Hematopoietic multipotent progenitor cell treated with erythropoietin and hydrocortisone succinate and interleukin-3 and kit ligand, for 15 days (in vitro differentiated cells): ENCODE data around the gene SLC12A7.
"Not testable (repeated sequence)": the region's sequence is repeated elsewhere in the genome, so short reads cannot be mapped to it uniquely, and the experiment has no call there.

ENCODE experiments used
- DNase-seq: peaks from one replicate; pipeline ENCODE4 v3.0.0-alpha.2; 2015; ENCODE audit warnings: low spot score

SLC12A7 gene

DNA sequence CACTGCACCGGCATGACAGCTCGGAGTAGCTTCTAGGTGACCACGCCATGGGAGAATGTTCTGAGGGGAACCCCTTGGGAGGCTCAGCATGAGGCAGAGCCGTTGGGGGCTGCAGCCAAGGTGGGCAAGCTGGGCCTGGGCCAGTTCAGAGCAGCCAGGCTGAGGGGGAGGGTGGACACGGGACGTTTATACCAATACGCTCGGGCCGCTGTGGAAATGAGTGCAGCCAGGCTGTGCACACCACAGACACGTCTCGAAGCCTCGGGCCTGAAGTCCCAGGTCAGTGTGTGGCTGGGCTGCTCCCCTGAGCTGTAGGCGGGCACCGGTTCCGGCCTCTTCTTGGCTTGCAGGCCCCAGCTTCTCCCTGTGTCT is 28.9 kb upstream of the SLC12A7 start:
- DNase-seq = no peak

GRCh38 chr5:1140171-1140817 is 28.4 kb upstream of the SLC12A7 start:
- DNase-seq = peak; percentile 76

GRCh38 chr5:1139331-1140170 is 27.7 kb upstream of the SLC12A7 start:
- no peak for DNase-seq

DNA sequence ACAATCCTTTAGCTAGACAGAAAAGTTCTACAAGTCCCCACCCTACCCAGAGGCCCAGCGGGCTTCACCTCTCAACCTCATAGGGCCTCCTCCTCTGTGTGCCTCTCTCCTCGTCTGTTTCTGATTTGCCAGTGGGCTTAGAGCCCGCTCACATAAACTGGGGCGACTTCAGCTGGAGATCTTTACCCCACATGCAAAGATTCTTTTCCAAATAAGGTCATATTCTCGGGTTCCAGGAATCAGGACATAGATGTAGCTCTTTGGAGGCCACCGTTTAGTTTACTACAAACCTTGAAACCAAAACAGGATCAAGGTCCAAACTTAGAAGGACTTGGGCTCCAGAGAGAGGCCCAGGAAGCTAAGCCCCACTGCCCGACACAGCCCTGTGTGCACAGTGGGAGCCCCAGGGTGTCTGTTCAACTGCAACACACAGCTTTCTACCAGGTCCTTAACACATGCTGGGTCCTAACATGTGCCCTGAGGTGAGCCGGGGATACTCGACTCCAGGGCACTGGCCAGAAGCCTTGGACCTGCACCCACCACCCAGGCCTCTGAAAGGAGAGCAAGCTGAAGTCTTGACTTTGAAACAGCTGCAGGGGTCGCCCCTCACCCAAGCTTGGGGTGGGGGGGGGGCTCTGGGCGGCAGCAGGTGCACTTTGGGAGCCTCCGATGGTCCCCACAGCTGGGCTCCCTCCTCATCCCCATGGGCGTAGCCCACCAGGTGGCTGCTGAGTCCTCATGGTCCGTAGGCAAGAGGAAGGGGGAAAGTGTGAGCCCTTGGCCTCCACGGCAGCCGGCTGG is 26.8 kb upstream of the SLC12A7 start:
- no peak for DNase-seq

- peak; percentile 50 for DNase-seq
These were observed 25.9 kb upstream of the SLC12A7 start for GRCh38 chr5:1137567-1138444.

DNA sequence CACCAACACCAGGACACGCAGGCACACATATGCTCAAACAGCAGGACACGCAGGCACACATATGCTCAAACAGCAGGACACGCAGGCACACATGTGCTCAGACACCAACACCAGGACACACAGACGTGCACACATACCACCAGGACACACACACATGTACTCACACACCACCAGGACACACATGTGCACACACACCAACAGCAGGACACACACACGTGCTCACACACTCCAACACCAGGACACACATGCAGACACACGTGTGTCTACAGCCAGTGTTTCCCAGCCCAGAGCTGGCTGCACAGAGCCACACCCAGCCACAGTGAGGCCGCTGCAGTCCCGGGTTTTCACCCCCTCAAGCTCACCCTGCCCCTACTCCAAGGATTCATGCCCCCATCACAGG is 25.0 kb upstream of the SLC12A7 start:
- no peak for DNase-seq

GRCh38 chr5:1135696-1136525 is 24.0 kb upstream of the SLC12A7 start:
- DNase-seq = no peak

DNA sequence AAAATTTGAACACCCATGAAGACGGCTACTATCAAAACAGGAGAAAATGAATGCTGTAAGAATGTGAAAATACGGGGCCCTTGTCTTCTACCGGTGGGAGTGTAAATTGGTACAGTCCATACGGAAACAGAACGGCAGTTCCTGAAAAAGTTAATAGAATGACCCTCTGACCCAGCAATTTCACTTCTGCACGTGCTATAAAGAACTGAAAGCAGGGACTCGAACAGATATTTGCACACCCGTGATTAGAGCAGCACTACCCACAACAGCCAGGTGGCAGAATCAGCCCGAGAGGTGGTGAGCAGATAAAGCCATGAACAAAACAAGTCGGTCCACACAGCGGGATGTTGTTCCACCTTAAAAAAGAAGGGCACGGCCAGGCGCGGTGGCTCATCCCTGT is 22.6 kb upstream of the SLC12A7 start:
- no peak for DNase-seq

- no peak for DNase-seq
These were observed 21.8 kb upstream of the SLC12A7 start for GRCh38 chr5:1133510-1134201.

DNA sequence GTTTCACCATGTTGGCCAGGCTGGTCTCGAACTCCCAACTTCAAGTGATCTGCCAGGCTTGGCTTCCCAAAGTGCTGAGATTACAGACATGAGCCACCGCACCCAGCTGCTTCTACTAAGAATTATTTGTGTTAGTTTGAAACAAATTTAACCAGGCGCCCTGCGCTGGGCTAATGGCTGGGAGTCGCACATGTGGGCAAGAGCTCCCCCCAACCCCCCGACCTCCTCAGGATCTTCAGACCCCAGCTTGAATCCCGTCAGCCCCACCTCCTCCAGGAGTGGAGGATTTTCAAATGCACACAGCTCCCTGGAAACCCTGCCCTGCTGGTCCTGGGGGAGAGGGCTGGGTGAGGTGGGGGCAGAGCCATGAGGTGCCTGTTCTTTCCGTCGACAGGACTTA is 21.2 kb upstream of the SLC12A7 start:
- no peak for DNase-seq

DNA sequence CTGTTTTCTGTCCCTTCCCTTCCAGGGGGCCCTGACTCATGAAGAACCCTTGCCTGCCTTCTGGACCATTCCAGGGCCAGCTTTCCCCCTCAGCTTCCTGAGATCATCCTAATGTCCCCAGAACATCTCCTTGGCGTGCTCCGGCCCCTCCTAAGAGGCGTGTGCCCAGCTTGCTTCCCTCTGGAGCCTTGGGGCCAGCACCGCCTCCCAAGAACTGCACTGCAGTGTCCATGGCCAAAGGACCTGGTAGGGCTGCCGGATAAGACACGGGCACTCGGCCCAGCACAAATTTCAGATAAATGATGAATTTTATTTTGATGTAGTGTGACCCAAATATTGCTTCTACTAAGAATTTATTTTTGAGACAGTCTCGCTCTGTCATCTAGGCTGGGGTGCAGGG is 20.7 kb upstream of the SLC12A7 start:
- no peak for DNase-seq

DNA sequence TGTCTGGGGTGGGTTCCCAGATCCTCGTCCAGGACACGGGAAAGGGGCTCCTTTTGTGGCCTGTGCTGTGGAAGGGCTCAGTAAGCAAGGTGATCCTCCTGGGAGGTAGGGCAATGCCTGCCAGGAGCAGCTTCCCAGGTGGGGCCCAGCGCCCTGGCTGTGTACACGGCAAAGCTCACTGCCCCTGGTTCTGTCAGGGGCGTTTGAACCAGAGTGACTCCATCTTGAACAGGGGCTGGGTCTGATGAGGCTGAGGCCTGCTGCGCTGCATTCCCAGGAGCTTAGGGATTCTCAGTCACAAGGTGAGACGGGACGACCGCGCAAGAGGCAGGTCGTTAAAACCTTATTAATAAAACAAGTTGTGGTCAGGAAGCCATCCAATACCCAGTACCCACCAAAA is 19.9 kb upstream of the SLC12A7 start:
- no peak for DNase-seq

- DNase-seq = no peak
These were observed 19.3 kb upstream of the SLC12A7 start for GRCh38 chr5:1131191-1131621.

GRCh38 chr5:1130218-1130946 is 18.5 kb upstream of the SLC12A7 start:
- no peak for DNase-seq

DNA sequence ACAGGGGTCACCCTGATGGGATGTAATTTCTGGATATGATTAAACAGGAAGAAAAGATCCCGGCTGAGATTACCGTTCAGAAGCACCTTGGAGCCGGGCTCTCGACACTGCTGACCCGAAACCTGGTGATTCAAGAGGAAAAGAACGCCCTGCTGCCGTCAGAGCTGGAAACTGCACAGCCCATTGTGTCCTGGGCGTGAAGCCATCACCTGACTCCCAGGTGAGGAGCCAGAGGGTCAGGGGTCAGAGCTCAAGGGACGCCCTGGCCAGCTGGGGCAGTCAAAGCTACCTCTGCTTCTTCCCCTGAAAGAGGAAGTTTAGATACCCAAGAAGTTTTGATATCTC is 17.8 kb upstream of the SLC12A7 start:
- no peak for DNase-seq

GRCh38 chr5:1128977-1129710 is 17.3 kb upstream of the SLC12A7 start:
- DNase-seq = no peak

GRCh38 chr5:1127959-1128785 is 16.3 kb upstream of the SLC12A7 start:
- no peak for DNase-seq

GRCh38 chr5:1125695-1126094 is 13.8 kb upstream of the SLC12A7 start:
- DNase-seq = not testable (repeated sequence)
